Suprapubic skin (tissue), 4 donors: Measurements from ENCODE around the gene LATS2. TPM values are rescaled to one million over a fixed set of nuclear protein-coding genes. Genes with fewer than 3 reads are reported as not detected.

Experiments
- DNase-seq, 2 donors: peaks; one replicate each; pipeline ENCODE4 v3.0.0-alpha.2; 2019; ENCODE audit warnings: low spot score in 2 of 2
- H3K27ac ChIP-seq: fragments of 200-600 bp; sonication (generic); one replicate; pipeline ENCODE4 v1.5.1; 2019
- H3K27me3 ChIP-seq: fragments of 200-600 bp; sonication (generic); one replicate; pipeline ENCODE4 v1.5.1; 2019
- H3K36me3 ChIP-seq: fragments of 200-600 bp; sonication (generic); one replicate; pipeline ENCODE4 v1.5.1; 2019
- H3K4me1 ChIP-seq: fragments of 200-600 bp; sonication (generic); one replicate; pipeline ENCODE4 v1.5.1; 2019
- H3K4me3 ChIP-seq: fragments of 200-600 bp; sonication (generic); one replicate; pipeline ENCODE4 v1.5.1; 2019; ENCODE audit warnings: mild to moderate bottlenecking
- H3K9me3 ChIP-seq: fragments of 200-600 bp; sonication (generic); one replicate; pipeline ENCODE4 v1.5.1; 2019
- CTCF ChIP-seq, 2 donors: fragments of 200-600 bp in 1 of 2; fragments of 450-650 bp in 1 of 2; sonication (generic) in 1 of 2; IDR thresholded peaks; one replicate each; pipeline ENCODE4 v1.5.1; 2016 to 2019; ENCODE audit warnings: antibody characterized with exemption in 2 of 2, mild to moderate bottlenecking in 1 of 2, moderate library complexity in 1 of 2
- EP300 ChIP-seq: sonication (generic); formaldehyde crosslinking; IDR thresholded peaks from one replicate; pipeline ENCODE4 v1.6.1; 2017; ENCODE audit warnings: antibody characterized with exemption
- POLR2A ChIP-seq, 2 donors: fragments of 450-650 bp; IDR thresholded peaks; one replicate each; pipeline ENCODE4 v1.6.1; 2017; ENCODE audit warnings: antibody characterized with exemption in 2 of 2, mild to moderate bottlenecking in 2 of 2, moderate library complexity in 2 of 2
- POLR2AphosphoS5 ChIP-seq, 3 donors: sonication (generic); formaldehyde crosslinking; IDR thresholded peaks; one replicate each; pipeline ENCODE4 v1.6.1; 2017; ENCODE audit warnings: antibody characterized with exemption in 3 of 3
- WGBS: methylation state at CpG from one replicate; pipeline ENCODE4 v1.1.5; 2018; 5-methylcytosine and 5-hydroxymethylcytosine counted together
- total RNA-seq, 4 donors: library from RNA; depleted of rRNA; stranded (reverse); fragments of >200 nt; gene quantifications; one replicate each; pipeline ENCODE4 v1.1.0, GENCODE V29; 2016

Gene LATS2
- total RNA-seq, 4 donors from 2014 or later, result 11.5 to 21.6 (median 16.3) TPM

GRCh38 chr13:21058361-21058760, 3.0 kb downstream of the LATS2 start:
- Histone ChIP-seq H3K4me1 (peaks cover 30% of the 10 kb centered on the region), H3K36me3 (no peaks in the 10 kb centered on the region), H3K4me3 (no peak overlapping the region), H3K27me3 (no peaks in the 10 kb centered on the region), H3K9me3 (no peaks in the 10 kb centered on the region), H3K27ac (no peak overlapping the region)
- TF ChIP-seq POLR2A (IDR thresholded peaks at IDR 0.05) (no peak), POLR2AphosphoS5 (IDR thresholded peaks at IDR 0.05) (no peak), EP300 (no peak), CTCF (IDR thresholded peaks at IDR 0.05) (no peak)
- WGBS, result 22% methylated on average over 2 of the region's 2 CpGs
- DNase-seq, result no peak

- Histone ChIP-seq H3K27ac (no peak overlapping the region), H3K27me3 (no peaks in the 10 kb centered on the region), H3K4me1 (peaks cover 30% of the 10 kb centered on the region), H3K4me3 (no peak overlapping the region), H3K36me3 (no peaks in the 10 kb centered on the region), H3K9me3 (no peaks in the 10 kb centered on the region)
- no peak for DNase-seq
- TF ChIP-seq POLR2A (IDR thresholded peaks at IDR 0.05) (no peak), CTCF (IDR thresholded peaks at IDR 0.05) (no peak), POLR2AphosphoS5 (IDR thresholded peaks at IDR 0.05) (no peak), EP300 (no peak)
- 80% methylated on average over 2 of the region's 2 CpGs for WGBS
Measured at GRCh38 chr13:21055511-21056045, 5.8 kb downstream of the LATS2 start.

- Histone ChIP-seq H3K9me3 (no peaks in the 10 kb centered on the region), H3K27me3 (no peaks in the 10 kb centered on the region), H3K4me3 (no peak overlapping the region), H3K27ac (no peak overlapping the region), H3K4me1 (peaks cover 27% of the 10 kb centered on the region), H3K36me3 (no peaks in the 10 kb centered on the region)
- TF ChIP-seq POLR2AphosphoS5 (IDR thresholded peaks at IDR 0.05) (no peak), POLR2A (IDR thresholded peaks at IDR 0.05) (no peak), CTCF (IDR thresholded peaks at IDR 0.05) (no peak), EP300 (no peak)
- no peak for DNase-seq
- 24% methylated on average over 2 of the region's 2 CpGs for WGBS
Measured at GRCh38 chr13:21055016-21055415, 6.4 kb downstream of the LATS2 start.

- WGBS, result 87% methylated on average over 8 of the region's 8 CpGs
- peaks cover 20% of the 10 kb centered on the region for H3K4me1 ChIP-seq
- no peak for DNase-seq
Measured at GRCh38 chr13:21054313-21054712, 7.1 kb downstream of the LATS2 start.

GRCh38 chr13:21053231-21053630, 8.2 kb downstream of the LATS2 start:
- no peaks in the 10 kb centered on the region for H3K27me3 ChIP-seq
- H3K4me1 ChIP-seq, result peaks cover 10% of the 10 kb centered on the region
- H3K36me3 ChIP-seq, result no peaks in the 10 kb centered on the region
- H3K9me3 ChIP-seq, result no peaks in the 10 kb centered on the region
- TF ChIP-seq CTCF (IDR thresholded peaks at IDR 0.05) (no peak), POLR2A (IDR thresholded peaks at IDR 0.05) (no peak), EP300 (no peak)
- 85% methylated on average over 5 of the region's 5 CpGs for WGBS
- no peak overlapping the region for H3K4me3 ChIP-seq
- DNase-seq, result no peak
- H3K27ac ChIP-seq, result no peak overlapping the region

More at GRCh38 chr13:21054313-21054712, 7.1 kb downstream of the LATS2 start:
- no peaks in the 10 kb centered on the region for H3K27me3 ChIP-seq
- no peak for TF ChIP-seq POLR2A (IDR thresholded peaks at IDR 0.05)
- TF ChIP-seq EP300, result no peak
- TF ChIP-seq CTCF (IDR thresholded peaks at IDR 0.05), result no peak
- TF ChIP-seq POLR2AphosphoS5 (IDR thresholded peaks at IDR 0.05), result no peak
- no peaks in the 10 kb centered on the region for H3K9me3 ChIP-seq
- no peaks in the 10 kb centered on the region for H3K36me3 ChIP-seq
- H3K4me3 ChIP-seq, result no peak overlapping the region
- no peak overlapping the region for H3K27ac ChIP-seq
